GM10248 (cell line): ENCODE results near the gene CD276.

Experiments used
- CTCF ChIA-PET: fragments of 300-600 bp; sonication (Branson Sonifier 250); formaldehyde crosslinking; extraction: SDS; loops from one replicate; lab custom pipeline; 2021; ENCODE audit warnings: antibody characterized with exemption; lab: Yijun Ruan, JAX
- POLR2A ChIA-PET: fragments of 350-650 bp; sonication (Branson Sonifier 250); formaldehyde crosslinking; extraction: SDS; loops from one replicate; lab custom pipeline; 2020; ENCODE audit warnings: antibody characterized with exemption; lab: Yijun Ruan, JAX
- DNase-seq: peaks from one replicate; pipeline ENCODE4 v3.0.0; 2012; ENCODE audit errors: extremely low spot score
- TF ChIP-seq, protein P1 (sequence below): IDR thresholded peaks from 2 replicates; pipeline ENCODE4 v1.5.1; 2012; ENCODE audit warnings: mild to moderate bottlenecking, low read depth; ENCODE audit errors: extremely low read depth, missing control alignments, control extremely low read depth

Gene CD276

DNA sequence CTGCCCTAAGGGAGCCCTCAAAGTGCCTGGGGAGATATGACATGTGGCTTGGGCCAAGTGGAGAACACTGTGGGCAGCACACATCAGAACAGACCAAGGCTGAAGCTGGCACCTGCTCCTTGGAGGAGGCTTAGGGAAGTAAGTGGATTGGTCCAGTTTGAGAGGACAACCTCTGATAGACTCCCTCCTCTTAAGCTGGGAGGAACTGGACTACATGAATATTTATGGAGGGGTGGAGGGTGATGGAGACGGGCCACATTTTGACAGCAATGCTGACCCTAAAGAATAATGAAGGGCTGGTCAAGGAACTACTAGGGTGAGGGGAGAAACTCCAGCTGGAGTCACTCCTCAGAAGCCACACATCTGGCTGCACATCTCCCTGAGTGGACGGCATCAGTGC, 6.5 kb upstream of the CD276 start:
- POLR2A ChIA-PET, result no interaction called here
- TF ChIP-seq, protein P1, sequence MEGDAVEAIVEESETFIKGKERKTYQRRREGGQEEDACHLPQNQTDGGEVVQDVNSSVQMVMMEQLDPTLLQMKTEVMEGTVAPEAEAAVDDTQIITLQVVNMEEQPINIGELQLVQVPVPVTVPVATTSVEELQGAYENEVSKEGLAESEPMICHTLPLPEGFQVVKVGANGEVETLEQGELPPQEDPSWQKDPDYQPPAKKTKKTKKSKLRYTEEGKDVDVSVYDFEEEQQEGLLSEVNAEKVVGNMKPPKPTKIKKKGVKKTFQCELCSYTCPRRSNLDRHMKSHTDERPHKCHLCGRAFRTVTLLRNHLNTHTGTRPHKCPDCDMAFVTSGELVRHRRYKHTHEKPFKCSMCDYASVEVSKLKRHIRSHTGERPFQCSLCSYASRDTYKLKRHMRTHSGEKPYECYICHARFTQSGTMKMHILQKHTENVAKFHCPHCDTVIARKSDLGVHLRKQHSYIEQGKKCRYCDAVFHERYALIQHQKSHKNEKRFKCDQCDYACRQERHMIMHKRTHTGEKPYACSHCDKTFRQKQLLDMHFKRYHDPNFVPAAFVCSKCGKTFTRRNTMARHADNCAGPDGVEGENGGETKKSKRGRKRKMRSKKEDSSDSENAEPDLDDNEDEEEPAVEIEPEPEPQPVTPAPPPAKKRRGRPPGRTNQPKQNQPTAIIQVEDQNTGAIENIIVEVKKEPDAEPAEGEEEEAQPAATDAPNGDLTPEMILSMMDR, result no peak
- DNase-seq, result no peak
- CTCF ChIA-PET, result interaction anchor here (0.9 to 15.1 kb wide), 26 partner anchors 8 to 442 kb away, joined by 3 to 392 read pairs (median 5); partner anchors contain the start of genes NPTN and TBC1D21

DNA sequence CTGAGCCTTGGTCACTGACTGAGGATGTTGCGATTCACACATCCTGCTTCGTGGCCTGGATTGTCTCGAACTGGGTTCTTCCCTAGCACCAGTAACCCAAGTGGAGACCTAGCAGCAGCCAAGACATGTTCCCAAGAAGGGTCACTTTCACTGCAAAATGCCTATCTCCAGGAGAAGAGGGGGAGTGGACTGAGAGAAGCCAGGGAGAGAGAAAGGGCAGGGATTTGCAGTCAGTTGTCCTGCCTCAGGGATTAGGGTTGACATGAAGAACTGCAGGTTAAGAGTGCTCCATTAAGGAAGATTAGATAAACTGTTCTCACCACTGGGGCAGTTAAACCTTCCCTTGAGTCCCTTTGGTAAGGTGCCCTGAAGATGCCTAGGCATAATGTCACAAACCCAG, 5.7 kb upstream of the CD276 start:
- TF ChIP-seq, protein P1, result no peak
- no peak for DNase-seq
- ChIA-PET CTCF (interaction anchor here (1.6 to 15.1 kb wide), 6 partner anchors 10 to 98 kb away, joined by 4 to 392 read pairs (median 10); partner anchors contain the start of gene NPTN), POLR2A (no interaction called here)

DNA sequence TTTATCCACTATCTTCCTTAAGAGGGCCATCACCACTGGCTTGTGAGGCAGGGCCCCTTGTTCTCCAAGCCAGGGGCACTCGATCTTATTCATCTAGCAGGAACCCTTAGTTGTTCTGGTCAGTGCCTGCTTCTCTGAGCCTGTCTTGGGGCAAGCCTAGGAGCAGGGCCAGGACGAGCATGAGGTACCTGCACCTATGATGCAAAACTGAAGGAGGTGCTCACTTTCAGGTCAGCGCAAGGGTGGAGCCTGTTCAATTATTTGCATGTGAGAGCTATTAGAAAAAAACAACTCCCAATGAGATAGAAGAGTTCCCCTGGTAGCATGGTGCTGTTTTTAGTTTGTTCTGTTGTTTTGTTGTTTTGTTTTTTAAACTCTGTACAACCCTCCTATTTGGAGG, 5.0 kb upstream of the CD276 start:
- POLR2A ChIA-PET, result no interaction called here

DNA sequence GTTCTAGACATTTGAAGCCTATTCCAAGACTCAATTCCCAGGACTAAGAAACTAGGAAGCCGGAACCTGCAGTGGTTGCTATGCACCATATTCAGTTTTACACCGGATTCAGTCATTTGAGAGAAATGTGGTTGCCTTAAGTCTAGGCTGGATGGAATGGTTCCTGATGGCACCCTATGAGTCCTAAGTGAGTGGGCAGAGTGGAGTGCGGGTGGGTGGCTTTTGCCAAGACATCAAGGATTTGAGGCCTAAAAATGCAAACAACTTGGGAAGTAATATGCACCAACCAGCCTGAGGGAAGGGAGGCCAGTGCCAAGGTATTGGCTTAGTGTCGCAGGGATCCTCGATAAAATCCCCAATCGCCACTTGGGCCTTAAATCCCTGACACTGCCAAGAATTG, 4.2 kb upstream of the CD276 start:
- TF ChIP-seq, protein P1, result no peak

More for the DNA sequence above, 5.0 kb upstream of the CD276 start:
- TF ChIP-seq, protein P1, result no peak
- CTCF ChIA-PET, result interaction anchor here (2.0 to 15.1 kb wide), 4 partner anchors 10 to 98 kb away, joined by 6 to 392 read pairs (median 24); partner anchors contain the start of gene NPTN
- no peak for DNase-seq

DNA sequence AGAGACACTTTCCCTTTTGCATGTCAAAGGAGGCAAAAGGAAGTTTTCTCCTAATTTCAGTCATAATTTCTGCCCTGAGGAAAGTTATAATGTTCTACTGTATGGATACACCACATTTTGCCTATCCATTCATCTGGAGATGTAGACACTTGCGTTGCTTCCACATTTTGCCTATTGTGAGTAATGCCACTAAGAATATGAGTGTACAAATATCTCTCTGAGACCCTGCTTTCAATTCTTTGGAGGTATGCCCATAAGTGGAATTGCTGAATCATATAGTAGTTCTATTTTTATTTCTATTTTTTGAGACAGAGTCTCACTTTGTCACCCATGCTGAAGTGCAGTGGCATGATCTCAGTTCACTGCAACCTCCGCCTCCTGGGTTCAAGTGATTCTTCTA, 3.6 kb upstream of the CD276 start:
- DNase-seq, result no peak
- TF ChIP-seq, protein P1, result no peak
- ChIA-PET POLR2A (no interaction called here), CTCF (interaction anchor here (1.0 to 15.1 kb wide), 2 partner anchors 19 to 44 kb away, joined by 9 to 392 read pairs; no protein-coding TSS in a partner anchor)

More for the DNA sequence above, 4.2 kb upstream of the CD276 start:
- POLR2A ChIA-PET, result no interaction called here
- CTCF ChIA-PET, result interaction anchor here (2.0 to 15.1 kb wide), 2 partner anchors 11 to 19 kb away, joined by 7 to 392 read pairs; no protein-coding TSS in a partner anchor
- DNase-seq, result no peak

DNA sequence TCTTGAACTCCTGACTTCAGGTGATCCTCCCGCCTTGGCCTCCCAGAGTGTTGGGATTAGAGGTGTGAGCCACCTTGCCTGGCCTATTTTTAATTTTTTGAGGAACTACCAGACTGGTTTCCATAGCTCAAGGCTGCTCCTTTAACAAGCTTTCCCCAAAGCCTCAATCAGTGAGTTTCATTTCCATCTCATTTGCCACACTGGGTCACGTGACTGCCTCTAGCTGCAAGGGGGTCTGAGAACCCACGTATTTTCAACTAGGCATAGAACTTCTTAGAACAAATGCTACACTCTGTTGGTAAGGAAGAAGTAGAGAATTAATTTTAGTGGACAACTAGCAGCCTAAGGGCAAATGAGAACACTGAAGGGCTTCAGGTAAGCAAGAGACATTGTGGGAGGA, 3.1 kb upstream of the CD276 start:
- TF ChIP-seq, protein P1, result no peak
- ChIA-PET CTCF (interaction anchor here (1.0 to 15.1 kb wide), 2 partner anchors 18 to 45 kb away, joined by 9 to 392 read pairs; no protein-coding TSS in a partner anchor), POLR2A (no interaction called here)
- no peak for DNase-seq
